AG09309 (cell line): ENCODE data around the gene DRAM1.
A peak's percentile ranks its signal among the peaks of the same experiment; 100 is the strongest.

ENCODE experiments used
- DNase-seq: peaks from one replicate; pipeline ENCODE4 v3.0.0-alpha.2; 2010; ENCODE audit warnings: low read depth
- H3K4me3 ChIP-seq: 2 replicates; pipeline ENCODE4 v1.5.1; 2011; ENCODE audit warnings: mild to moderate bottlenecking, low read depth, low read length, moderate library complexity; ENCODE audit not compliant: control insufficient read depth
- CTCF ChIP-seq: IDR thresholded peaks from 2 replicates; pipeline ENCODE4 v1.5.1; 2011; ENCODE audit warnings: mild to moderate bottlenecking, low read depth, low read length, inconsistent platforms; ENCODE audit not compliant: insufficient read depth, control insufficient read depth; ENCODE audit errors: missing control alignments

Gene DRAM1

GRCh38 chr12:101876861-101877805, at the start of gene DRAM1:
Gene DRAM1, plus strand, starts transcription at chr12:101877580. Its CDS starts 210 bp downstream, at chr12:101877790.
- peak; percentile 66 for DNase-seq
- TF ChIP-seq CTCF: no peak
- peak within 1 kb of the TSS; percentile 99 for H3K4me3 ChIP-seq

DNA sequence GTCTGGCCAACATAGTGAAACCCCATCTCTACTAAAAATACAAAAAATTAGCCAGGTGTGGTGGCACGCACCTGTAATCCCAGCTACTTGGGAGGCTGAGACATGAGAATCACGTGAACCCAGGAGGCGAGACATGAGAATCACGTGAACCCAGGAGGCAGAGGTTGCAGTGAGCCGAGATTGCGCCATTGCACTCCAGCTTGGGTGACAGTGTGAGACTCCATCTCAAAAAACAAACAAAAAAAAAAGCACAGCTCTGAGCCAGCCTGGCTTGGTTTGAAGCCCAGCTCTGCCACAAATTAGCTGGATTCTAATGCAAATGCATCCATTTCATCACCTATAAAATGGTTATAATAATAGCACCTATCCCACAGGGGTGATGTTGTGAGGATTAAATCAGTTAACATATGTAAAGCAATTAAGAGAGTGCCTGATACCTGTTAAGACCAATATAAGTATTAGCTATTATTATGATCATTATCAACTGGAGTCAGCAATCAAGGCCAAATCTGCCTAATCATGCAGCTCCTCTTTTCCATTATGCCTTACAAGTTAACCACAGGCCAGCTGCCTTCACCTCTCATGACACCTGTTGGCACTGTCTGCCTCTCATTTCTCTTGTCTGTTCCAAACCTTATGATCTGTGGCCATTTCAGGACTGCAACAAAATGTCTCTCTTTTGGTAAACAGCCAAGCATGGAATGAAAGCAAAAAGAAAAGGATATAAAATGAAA, 48.8 kb upstream of the DRAM1 start:
- no peak for DNase-seq
- no peak for TF ChIP-seq CTCF
- no peak overlapping the region for H3K4me3 ChIP-seq

GRCh38 chr12:101829639-101830366, 47.6 kb upstream of the DRAM1 start:
- TF ChIP-seq CTCF: no peak
- H3K4me3 ChIP-seq: peak overlapping the region; percentile 79
- no peak for DNase-seq

DNA sequence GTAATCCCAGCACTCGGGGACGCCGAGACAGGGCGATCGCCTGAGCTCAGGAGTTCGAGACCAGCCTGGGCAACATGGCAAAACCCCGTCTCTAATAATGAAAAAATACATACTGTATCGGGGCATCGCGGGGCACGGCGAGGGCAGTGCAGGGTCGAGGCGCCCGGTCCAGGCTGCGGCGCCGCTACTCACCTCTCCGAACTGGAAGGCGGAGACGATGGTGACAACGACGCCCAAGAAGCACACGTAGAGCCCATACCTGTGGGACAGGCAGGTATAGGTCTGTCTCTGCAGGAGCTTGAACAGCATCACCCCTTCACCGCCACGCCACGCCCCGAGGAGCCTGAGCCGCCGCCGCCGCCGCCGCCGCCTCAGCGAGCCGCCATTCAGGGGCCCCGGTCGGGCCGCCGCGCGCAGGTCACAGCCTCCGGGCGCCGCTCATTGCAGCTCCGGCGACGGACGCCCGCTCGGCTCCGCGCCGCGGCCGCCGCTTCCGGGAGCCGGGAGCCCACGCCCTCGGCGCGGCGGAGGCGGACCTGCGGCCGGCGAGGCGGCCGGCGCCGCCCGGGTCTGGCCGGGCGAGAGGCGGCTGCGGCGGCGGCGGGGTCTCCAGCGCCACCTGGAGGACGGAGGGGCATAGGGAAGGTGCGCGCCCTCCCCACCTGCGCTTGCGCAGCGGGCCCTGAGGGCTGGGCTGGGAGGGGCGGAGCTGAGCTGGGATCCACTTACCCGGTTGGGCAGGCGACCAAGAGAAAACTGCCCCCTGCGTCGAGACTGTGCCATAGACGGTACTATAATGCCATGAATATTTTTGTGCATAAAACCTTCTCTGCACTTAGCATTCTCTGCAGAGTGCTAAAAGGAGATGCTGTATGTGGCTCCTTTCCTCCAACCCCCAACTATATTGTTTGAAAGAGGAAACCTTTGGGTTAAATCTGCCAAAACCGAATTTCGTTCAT, 46.7 kb upstream of the DRAM1 start, which contains the start of gene GNPTAB:
TSS of gene GNPTAB (minus strand) at position 593 of the 959 bp plus-strand sequence. CDS start at position 309, 284 bp downstream.
- peak within 1 kb of the TSS; percentile 79 for H3K4me3 ChIP-seq
- TF ChIP-seq CTCF: peak; percentile 61
- peak; percentile 54 for DNase-seq

DNA sequence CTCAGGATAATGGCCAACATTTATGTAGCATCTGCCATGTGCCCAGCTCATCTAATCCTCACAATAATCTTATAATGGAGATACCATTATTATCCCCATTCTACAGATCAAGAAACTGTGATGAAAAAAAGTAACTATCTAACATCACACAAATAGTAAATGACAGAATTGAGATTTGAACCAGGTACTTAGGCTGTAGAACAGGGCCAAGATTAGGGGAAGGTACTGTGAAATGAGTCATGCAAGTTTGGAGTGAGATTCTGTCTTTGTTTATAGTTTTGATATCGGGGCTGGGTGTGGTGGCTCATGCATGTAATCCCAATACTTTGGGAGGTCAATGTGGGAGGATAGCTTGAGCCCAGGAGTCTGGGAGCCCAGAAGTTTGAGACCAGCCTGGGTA, 45.4 kb upstream of the DRAM1 start:
- no peak for DNase-seq
- no peak for TF ChIP-seq CTCF
- no peak overlapping the region for H3K4me3 ChIP-seq
